ENCODE measurements around the gene UTS2.

The UTS2 gene

GRCh38 chr1:7862211-7863060 lies 9.6 kb upstream of the UTS2 start:
- DNase-seq, result no peak

GRCh38 chr1:7861452-7861851 lies 8.6 kb upstream of the UTS2 start:
- DNase-seq, result no peak

- no peak for DNase-seq
Observed at GRCh38 chr1:7860130-7860529, 7.3 kb upstream of the UTS2 start.

- DNase-seq, result no peak
Observed at GRCh38 chr1:7859406-7859805, 6.5 kb upstream of the UTS2 start.

GRCh38 chr1:7857985-7858384 lies 5.1 kb upstream of the UTS2 start:
- DNase-seq, result no peak

- DNase-seq, result no peak
Observed at GRCh38 chr1:7857000-7857399, 4.1 kb upstream of the UTS2 start.

GRCh38 chr1:7856345-7856744 lies 3.5 kb upstream of the UTS2 start:
- peak; percentile 42 for DNase-seq

GRCh38 chr1:7853684-7854026 lies 790 bp upstream of the UTS2 start:
- DNase-seq, result no peak

GRCh38 chr1:7850786-7851185 lies 2.1 kb downstream of the UTS2 start:
- no peak for DNase-seq

GRCh38 chr1:7847599-7847998 lies 5.3 kb downstream of the UTS2 start:
- no peak for DNase-seq

- DNase-seq, result no peak
Observed at GRCh38 chr1:7846656-7847055, 6.2 kb downstream of the UTS2 start.

GRCh38 chr1:7845761-7846160 lies 7.1 kb downstream of the UTS2 start:
- no peak for DNase-seq

GRCh38 chr1:7842517-7842916 lies 10.3 kb downstream of the UTS2 start:
- DNase-seq, result no peak

- no peak for DNase-seq
Observed at GRCh38 chr1:7839526-7839925, 13.3 kb downstream of the UTS2 start.

GRCh38 chr1:7838714-7839113 lies 14.2 kb downstream of the UTS2 start:
- no peak for DNase-seq

GRCh38 chr1:7833035-7833434 lies 19.8 kb downstream of the UTS2 start:
- no peak for DNase-seq

- DNase-seq, result peak; percentile 73
Observed at GRCh38 chr1:7831458-7831857, 21.4 kb downstream of the UTS2 start.

GRCh38 chr1:7827126-7827955 lies 25.5 kb downstream of the UTS2 start:
- peak; percentile 50 for DNase-seq

GRCh38 chr1:7826363-7826762 lies 26.5 kb downstream of the UTS2 start:
- peak; percentile 32 for DNase-seq

- no peak for DNase-seq
Observed at GRCh38 chr1:7824701-7825100, 28.2 kb downstream of the UTS2 start.

GRCh38 chr1:7821282-7821681 lies 31.6 kb downstream of the UTS2 start:
- DNase-seq, result no peak

- no peak for DNase-seq
Observed at GRCh38 chr1:7813677-7814373, 39.0 kb downstream of the UTS2 start.

GRCh38 chr1:7811476-7811875 lies 41.4 kb downstream of the UTS2 start:
- DNase-seq, result no peak

GRCh38 chr1:7810395-7810794 lies 42.5 kb downstream of the UTS2 start:
- DNase-seq, result peak; percentile 17

All from hematopoietic multipotent progenitor cell treated with erythropoietin and hydrocortisone succinate and interleukin-3 and kit ligand, for 8 days (in vitro differentiated cells).